SK-N-MC (cell line): ENCODE results near the gene ZFP91.

ENCODE experiments used
- DNase-seq: peaks from one replicate; pipeline ENCODE4 v3.0.0-alpha.2; 2011; ENCODE audit warnings: low read depth, low spot score
- H3K27ac ChIP-seq: fragments of 200-600 bp; sonication (generic); 2 replicates; pipeline ENCODE4 v1.5.1; 2016; ENCODE audit warnings: mixed run types
- H3K36me3 ChIP-seq: fragments of 200-600 bp; sonication (generic); 2 replicates; pipeline ENCODE4 v1.6.1; 2017; ENCODE audit warnings: antibody characterized with exemption, low read length, mixed read lengths; ENCODE audit not compliant: insufficient read depth
- H3K4me3 ChIP-seq: fragments of 200-600 bp; sonication (generic); 2 replicates; pipeline ENCODE4 v1.5.1; 2016
- H3K9ac ChIP-seq: fragments of 200-600 bp; sonication (generic); 2 replicates; pipeline ENCODE4 v1.8.0; 2017; ENCODE audit warnings: mixed run types, mixed read lengths; ENCODE audit not compliant: insufficient read length
- H3K9me3 ChIP-seq: fragments of 200-600 bp; sonication (generic); 2 replicates; pipeline ENCODE4 v1.6.1; 2017; ENCODE audit warnings: low read depth, mild to moderate bottlenecking, antibody characterized with exemption, low read length, moderate library complexity, mixed read lengths
- EZH2 ChIP-seq: fragments of 200-600 bp; sonication (generic); IDR thresholded peaks from one replicate; pipeline ENCODE4 v1.6.1; 2017; ENCODE audit warnings: antibody characterized with exemption
- FOXP2 ChIP-seq: optimal IDR thresholded peaks from 2 replicates; pipeline ENCODE3; 2011; ENCODE audit warnings: mild to moderate bottlenecking, moderate library complexity; ENCODE audit not compliant: insufficient read depth; ENCODE audit errors: extremely low read length, control extremely low read depth
- POLR2AphosphoS5 ChIP-seq: IDR thresholded peaks from 2 replicates; pipeline ENCODE4 v1.6.1; 2012; ENCODE audit warnings: mild to moderate bottlenecking, low read depth, low read length, borderline replicate concordance

Gene ZFP91

DNA sequence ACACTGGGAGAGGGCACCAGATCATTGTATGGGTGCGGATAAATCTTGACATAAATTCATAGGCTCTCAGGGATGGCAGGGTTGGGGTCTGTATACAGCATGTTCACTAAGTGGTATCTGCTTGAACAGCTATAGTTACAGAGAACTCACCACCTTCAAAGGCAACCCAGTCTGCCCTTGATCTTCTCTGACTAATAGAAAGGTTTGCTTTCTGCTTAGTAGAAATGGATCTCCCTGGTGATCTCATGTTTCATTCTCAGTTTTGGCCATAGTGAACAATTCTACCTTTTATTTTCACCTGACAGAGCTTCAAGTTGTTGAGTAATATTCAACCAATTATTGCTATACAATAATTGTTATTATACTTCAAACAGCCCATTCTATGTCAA is 76.0 kb downstream of the ZFP91 start:
- no peak overlapping the region for H3K27ac ChIP-seq
- no peaks in the 10 kb centered on the region for H3K36me3 ChIP-seq
- no peak overlapping the region for H3K9ac ChIP-seq
- H3K9me3 ChIP-seq, result no peaks in the 10 kb centered on the region
- no peak overlapping the region for H3K4me3 ChIP-seq
- DNase-seq, result no peak
- TF ChIP-seq FOXP2 (no peak), EZH2 (no peak), POLR2AphosphoS5 (no peak)

DNA sequence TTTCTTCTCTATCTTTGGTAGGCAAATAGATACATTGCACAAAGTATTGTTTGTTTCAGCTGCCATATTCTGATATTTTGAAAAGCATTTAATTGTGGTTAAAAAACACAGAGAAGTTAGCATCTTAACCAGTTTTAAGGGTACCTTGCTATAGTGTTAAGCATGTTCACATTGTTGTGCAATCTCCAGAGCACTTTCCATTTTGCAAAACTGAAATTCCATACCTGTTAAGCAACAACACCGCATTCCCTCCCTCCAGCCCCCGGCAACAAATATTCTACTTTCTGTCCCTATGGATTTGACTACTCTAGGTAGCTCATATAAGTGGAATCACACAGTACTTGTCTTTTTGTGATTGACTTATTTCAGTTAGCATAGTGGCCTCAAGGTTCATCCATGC is 77.5 kb downstream of the ZFP91 start:
- Histone ChIP-seq H3K9me3 (no peaks in the 10 kb centered on the region), H3K36me3 (no peaks in the 10 kb centered on the region), H3K9ac (no peak overlapping the region), H3K27ac (no peak overlapping the region), H3K4me3 (no peak overlapping the region)
- TF ChIP-seq FOXP2 (no peak), EZH2 (no peak), POLR2AphosphoS5 (no peak)
- DNase-seq, result no peak

DNA sequence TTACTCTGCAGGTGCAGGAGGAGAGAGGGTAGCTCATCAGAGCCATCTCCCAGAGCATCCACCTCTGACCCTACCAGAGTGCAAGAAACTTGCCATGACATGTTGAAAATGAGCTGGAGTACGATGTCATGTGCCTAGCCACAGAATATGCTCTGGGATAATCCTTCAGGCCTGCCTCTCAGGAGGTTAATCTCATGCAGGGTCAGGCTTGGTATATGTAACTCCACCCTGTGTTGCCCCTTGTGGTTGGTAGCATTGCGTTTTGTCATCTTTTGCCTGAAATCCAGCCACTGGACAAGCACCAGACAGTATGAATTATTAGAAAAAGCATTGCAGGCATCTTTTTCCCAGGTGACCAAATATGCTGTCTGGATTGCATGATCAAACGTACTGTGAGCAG is 79.8 kb downstream of the ZFP91 start:
- Histone ChIP-seq H3K9me3 (no peaks in the 10 kb centered on the region), H3K4me3 (no peak overlapping the region), H3K27ac (no peak overlapping the region), H3K36me3 (no peaks in the 10 kb centered on the region), H3K9ac (no peak overlapping the region)
- TF ChIP-seq POLR2AphosphoS5, result no peak
- no peak for TF ChIP-seq EZH2
- TF ChIP-seq FOXP2, result no peak
- DNase-seq, result no peak

DNA sequence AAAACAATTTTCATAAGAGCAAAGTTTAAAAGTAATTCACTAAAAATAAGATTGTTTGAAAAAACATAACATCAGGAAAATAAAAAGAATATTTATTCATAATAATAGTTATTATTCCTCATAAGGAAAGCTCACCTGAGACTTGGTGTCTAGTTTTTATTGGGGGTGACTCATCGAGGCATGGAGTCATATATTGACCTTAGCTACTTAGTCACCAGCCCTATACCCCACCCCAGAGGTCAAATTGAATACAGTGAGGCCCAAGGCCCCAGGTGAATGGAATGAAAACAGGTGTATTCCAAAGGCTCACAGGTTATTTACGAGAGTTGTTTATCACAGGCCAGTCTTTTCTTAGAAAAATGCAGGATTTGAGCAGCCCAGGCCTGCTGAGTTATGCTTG is 80.5 kb downstream of the ZFP91 start:
- no peaks in the 10 kb centered on the region for H3K36me3 ChIP-seq
- no peak for DNase-seq
- no peak overlapping the region for H3K9ac ChIP-seq
- no peak overlapping the region for H3K27ac ChIP-seq
- H3K4me3 ChIP-seq, result no peak overlapping the region
- H3K9me3 ChIP-seq, result no peaks in the 10 kb centered on the region
- no peak for TF ChIP-seq FOXP2
- TF ChIP-seq POLR2AphosphoS5, result no peak
- TF ChIP-seq EZH2, result no peak

DNA sequence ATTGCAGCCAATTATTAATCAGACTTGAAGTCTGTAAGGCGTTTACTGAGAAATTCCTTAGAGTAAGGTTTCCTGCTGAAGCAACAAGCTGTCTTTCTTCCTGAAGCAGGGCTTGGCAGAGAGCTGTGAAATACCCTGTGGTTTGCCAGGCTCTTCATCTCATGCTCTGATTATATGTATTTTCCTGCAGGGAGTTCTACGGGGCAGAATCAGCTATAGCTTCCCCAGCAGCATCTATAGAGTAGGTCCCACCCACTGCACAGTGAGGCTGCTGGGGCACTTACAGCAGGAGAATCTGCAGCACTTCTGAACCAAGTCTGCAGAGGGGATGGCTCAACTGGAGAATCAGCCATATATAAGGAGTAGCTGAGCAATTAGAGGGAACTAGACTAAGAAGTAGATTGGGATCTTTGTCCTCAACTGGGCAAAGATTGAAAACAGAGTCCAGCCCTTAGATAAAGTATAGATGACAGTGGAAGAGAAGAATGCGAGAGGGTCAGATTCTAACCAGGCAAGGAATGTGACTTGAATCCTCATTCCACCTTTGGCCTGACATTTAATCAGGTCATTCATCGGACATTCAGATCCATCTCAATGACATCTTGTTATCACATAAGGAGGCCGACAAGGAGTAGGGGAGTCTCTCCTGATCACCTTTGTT is 81.2 kb downstream of the ZFP91 start:
- Histone ChIP-seq H3K9ac (no peak overlapping the region), H3K9me3 (no peaks in the 10 kb centered on the region), H3K36me3 (no peaks in the 10 kb centered on the region), H3K4me3 (no peak overlapping the region), H3K27ac (no peak overlapping the region)
- no peak for DNase-seq
- TF ChIP-seq POLR2AphosphoS5 (no peak), EZH2 (no peak), FOXP2 (no peak)
